H9 (cell line): ENCODE data around the gene OR10H1. TPM values are rescaled to one million over a fixed set of nuclear protein-coding genes. Genes with fewer than 3 reads are reported as not detected.

Experiments used
- DNase-seq: peaks from one replicate; pipeline ENCODE4 v3.0.0-alpha.2; 2017
- H2AFZ ChIP-seq: one replicate; pipeline ENCODE4 v1.6.1; 2013; ENCODE audit warnings: mild to moderate bottlenecking, low read length, control low read depth, moderate library complexity
- H2AK5ac ChIP-seq: 2 replicates; pipeline ENCODE4 v1.6.1; 2013; ENCODE audit warnings: low read length, control low read depth, mixed read lengths; ENCODE audit not compliant: insufficient read length
- H2BK120ac ChIP-seq: one replicate; pipeline ENCODE4 v1.6.1; 2013; ENCODE audit warnings: low read depth, mild to moderate bottlenecking, low read length, control low read depth, inconsistent platforms; ENCODE audit not compliant: poor library complexity, severe bottlenecking
- H2BK12ac ChIP-seq: 2 replicates; pipeline ENCODE4 v1.6.1; 2013; ENCODE audit warnings: low read length, control low read depth, mixed read lengths, low read depth; ENCODE audit not compliant: insufficient read length
- H2BK15ac ChIP-seq: 2 replicates; pipeline ENCODE4 v1.6.1; 2013; ENCODE audit warnings: low read depth, low read length, control low read depth
- H2BK20ac ChIP-seq: one replicate; pipeline ENCODE4 v1.6.1; 2013; ENCODE audit warnings: low read depth, mild to moderate bottlenecking, low read length, control low read depth, inconsistent platforms; ENCODE audit not compliant: poor library complexity, severe bottlenecking
- H2BK5ac ChIP-seq: 2 replicates; pipeline ENCODE4 v1.6.1; 2013; ENCODE audit warnings: low read length, control low read depth, mixed read lengths; ENCODE audit not compliant: insufficient read length
- H3K14ac ChIP-seq: 2 replicates; pipeline ENCODE4 v1.6.1; 2013; ENCODE audit warnings: low read length, control low read depth; ENCODE audit not compliant: insufficient read depth
- H3K18ac ChIP-seq: 2 replicates; pipeline ENCODE4 v1.6.1; 2013; ENCODE audit warnings: low read depth, mild to moderate bottlenecking, mixed read lengths, low read length, control low read depth; ENCODE audit not compliant: insufficient read length
- H3K23ac ChIP-seq: 2 replicates; pipeline ENCODE4 v1.6.1; 2013; ENCODE audit warnings: low read length, control low read depth, mixed read lengths, low read depth; ENCODE audit not compliant: insufficient read length
- H3K23me2 ChIP-seq: 2 replicates; pipeline ENCODE4 v1.6.1; 2013; ENCODE audit warnings: low read depth, mild to moderate bottlenecking, mixed read lengths, low read length, control low read depth; ENCODE audit not compliant: insufficient read length, poor library complexity, severe bottlenecking
- H3K27ac ChIP-seq: 2 replicates; pipeline ENCODE4 v1.5.1; 2013; ENCODE audit warnings: low read length, control low read depth, mixed read lengths, low read depth; ENCODE audit not compliant: insufficient read length
- H3K27me3 ChIP-seq: 2 replicates; pipeline ENCODE4 v1.6.1; 2013; ENCODE audit warnings: low read length, control low read depth, inconsistent platforms; ENCODE audit not compliant: insufficient read depth
- H3K4ac ChIP-seq: 2 replicates; pipeline ENCODE4 v1.6.1; 2013; ENCODE audit warnings: low read depth, mild to moderate bottlenecking, control low read depth, inconsistent platforms, low read length, moderate library complexity
- H3K4me1 ChIP-seq: 2 replicates; pipeline ENCODE4 v1.6.1; 2013; ENCODE audit warnings: low read length, control low read depth, inconsistent platforms; ENCODE audit not compliant: insufficient read depth
- H3K4me2 ChIP-seq: 2 replicates; pipeline ENCODE4 v1.6.1; 2013; ENCODE audit warnings: low read length, control low read depth, mixed read lengths; ENCODE audit not compliant: insufficient read length, insufficient read depth
- H3K56ac ChIP-seq: 2 replicates; pipeline ENCODE4 v1.6.1; 2013; ENCODE audit warnings: low read depth, mild to moderate bottlenecking, mixed read lengths, low read length, control low read depth; ENCODE audit not compliant: insufficient read length
- H3K79me1 ChIP-seq: 2 replicates; pipeline ENCODE4 v1.6.1; 2013; ENCODE audit warnings: low read depth, mild to moderate bottlenecking, moderate library complexity, low read length, control low read depth, inconsistent platforms; ENCODE audit not compliant: insufficient read depth, poor library complexity, severe bottlenecking
- H3K79me2 ChIP-seq: 2 replicates; pipeline ENCODE4 v1.6.1; 2013; ENCODE audit warnings: low read length, control low read depth, inconsistent platforms; ENCODE audit not compliant: insufficient read depth
- H3K9ac ChIP-seq: 2 replicates; pipeline ENCODE4 v1.6.1; 2013; ENCODE audit warnings: low read length, control low read depth, mixed read lengths; ENCODE audit not compliant: insufficient read length; ENCODE audit errors: extremely low read depth
- H3K9me3 ChIP-seq: one replicate; pipeline ENCODE4 v1.6.1; 2013; ENCODE audit warnings: low read depth, low read length, inconsistent platforms; ENCODE audit not compliant: control insufficient read depth
- H3T11ph ChIP-seq: one replicate; pipeline ENCODE4 v1.6.1; 2013; ENCODE audit warnings: mild to moderate bottlenecking, low read length, control low read depth, inconsistent platforms
- H4K20me1 ChIP-seq: one replicate; pipeline ENCODE4 v1.6.1; 2013; ENCODE audit not compliant: control insufficient read depth, insufficient read length, insufficient read depth
- H4K5ac ChIP-seq: 2 replicates; pipeline ENCODE4 v1.6.1; 2013; ENCODE audit warnings: low read depth, mild to moderate bottlenecking, mixed read lengths, low read length, control low read depth; ENCODE audit not compliant: insufficient read length
- H4K8ac ChIP-seq: replicated peaks from 2 replicates; pipeline ENCODE4 v1.6.1; 2013; ENCODE audit warnings: low read length, control low read depth, mixed read lengths, low read depth; ENCODE audit not compliant: insufficient read length
- H4K91ac ChIP-seq: 2 replicates; pipeline ENCODE4 v1.6.1; 2013; ENCODE audit warnings: low read depth, mild to moderate bottlenecking, moderate library complexity, mixed read lengths, low read length, control low read depth; ENCODE audit not compliant: insufficient read length
- H3K27ac Mint-ChIP-seq, 3 experiments: 2 replicates in 2 of 3; 3 replicates in 1 of 3; pipeline ENCODE4 v1.8.0; 2020 to 2021; ENCODE audit warnings: mixed read lengths in 3 of 3, mild to moderate bottlenecking in 1 of 3, moderate library complexity in 1 of 3
- H3K27me3 Mint-ChIP-seq: 2 replicates; pipeline ENCODE4 v1.8.0; 2021; ENCODE audit warnings: low read depth, mild to moderate bottlenecking, moderate library complexity, mixed read lengths
- H3K36me3 Mint-ChIP-seq, 3 experiments: 2 replicates in 2 of 3; 3 replicates in 1 of 3; pipeline ENCODE4 v1.8.0; 2020 to 2021; ENCODE audit warnings: low read depth in 3 of 3, mixed read lengths in 3 of 3; ENCODE audit not compliant: insufficient read depth in 1 of 3
- H3K4me1 Mint-ChIP-seq, 2 experiments: 2 replicates each; pipeline ENCODE4 v1.8.0; 2020; ENCODE audit warnings: mixed read lengths in 2 of 2
- H3K4me3 Mint-ChIP-seq, 2 experiments: 2 replicates in 1 of 2; 3 replicates in 1 of 2; pipeline ENCODE4 v1.8.0; 2020 to 2021; ENCODE audit warnings: mild to moderate bottlenecking in 2 of 2, mixed read lengths in 2 of 2, moderate library complexity in 1 of 2
- H3K9me3 Mint-ChIP-seq, 2 experiments: 2 replicates in 1 of 2; 3 replicates in 1 of 2; pipeline ENCODE4 v1.8.0; 2020; ENCODE audit warnings: mild to moderate bottlenecking in 2 of 2, mixed read lengths in 2 of 2, moderate library complexity in 1 of 2
- CTCF ChIP-seq: fragments of 200-600 bp; sonication (generic); conservative IDR thresholded peaks from 3 replicates; pipeline ENCODE4 v1.8.0; 2021; ENCODE audit warnings: antibody characterized with exemption, mild to moderate bottlenecking
- WGBS: extraction: QIAGEN DNeasy Blood & Tissue Kit; methylation state at CpG from one replicate; pipeline ENCODE4 v1.1.7; 2013; ENCODE audit warnings: missing lambda C conversion rate, low lambda C conversion rate, mixed read lengths; ENCODE audit not compliant: insufficient read length; ENCODE audit errors: extremely low coverage; 5-methylcytosine and 5-hydroxymethylcytosine counted together
- total RNA-seq: library from RNA; stranded (reverse); gene quantifications from 2 replicates; pipeline ENCODE4 v1.2.1, GENCODE V29; 2021

Gene OR10H1
- total RNA-seq, 1 experiment from 2014 or later, result not detected

DNA sequence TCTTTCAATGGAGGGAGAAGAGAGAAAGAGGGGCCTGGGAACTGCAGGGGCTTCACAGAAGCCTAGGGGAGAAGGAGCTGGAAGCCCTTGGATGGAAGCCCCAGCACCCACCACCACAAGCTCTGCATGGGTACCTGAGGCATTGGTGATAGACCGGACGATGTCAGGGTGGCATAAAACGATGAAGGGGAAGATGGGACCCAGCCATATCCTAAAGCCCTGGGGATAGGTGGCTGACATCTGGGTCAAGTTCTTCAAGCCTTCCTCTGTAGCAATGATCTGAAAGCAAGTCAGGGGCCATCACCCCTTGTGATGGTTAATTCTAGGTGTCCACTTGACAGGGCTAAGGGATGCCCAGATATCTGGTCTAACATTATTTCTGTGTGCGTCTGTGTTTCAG lies 39.2 kb downstream of the OR10H1 start:
- H3K4me1 ChIP-seq, result no peaks in the 10 kb centered on the region
- no peak overlapping the region for H4K5ac ChIP-seq
- no peak overlapping the region for H3K56ac ChIP-seq
- H3K27me3 ChIP-seq, result no peaks in the 10 kb centered on the region
- no peak overlapping the region for H2AFZ ChIP-seq
- H3K4me2 ChIP-seq, result no peak overlapping the region
- no peak overlapping the region for H4K8ac ChIP-seq
- no peak overlapping the region for H3K18ac ChIP-seq
- no peak overlapping the region for H3K4ac ChIP-seq
- H3K27me3 Mint-ChIP-seq, result peaks cover 2% of the 10 kb centered on the region
- H3K27ac Mint-ChIP-seq, result no peak overlapping the region
- H3K23ac ChIP-seq, result no peak overlapping the region
- no peak for DNase-seq
- H3T11ph ChIP-seq, result no peak overlapping the region
- no peak overlapping the region for H3K14ac ChIP-seq
- H3K9me3 Mint-ChIP-seq, result peaks cover 88 to 96% of the 10 kb centered on the region in 2 experiments
- no peak overlapping the region for H3K9ac ChIP-seq
- H3K79me1 ChIP-seq, result no peaks in the 10 kb centered on the region
- no peak overlapping the region for H2AK5ac ChIP-seq
- H3K23me2 ChIP-seq, result no peaks in the 10 kb centered on the region
- no peak overlapping the region for H2BK5ac ChIP-seq
- no peak overlapping the region for H3K27ac ChIP-seq
- no peaks in the 10 kb centered on the region for H4K20me1 ChIP-seq
- WGBS, result no CpG with 5 or more reads among the region's 4 CpGs
- no peak for TF ChIP-seq CTCF
- no peaks in the 10 kb centered on the region for H3K4me1 Mint-ChIP-seq
- no peaks in the 10 kb centered on the region for H3K79me2 ChIP-seq
- H3K4me3 Mint-ChIP-seq, result no peak overlapping the region
- H4K91ac ChIP-seq, result no peak overlapping the region
- H3K9me3 ChIP-seq, result peaks cover 92% of the 10 kb centered on the region
- no peak overlapping the region for H2BK12ac ChIP-seq
- no peak overlapping the region for H2BK20ac ChIP-seq
- H2BK15ac ChIP-seq, result no peak overlapping the region
- no peak overlapping the region for H2BK120ac ChIP-seq
- H3K36me3 Mint-ChIP-seq, result peaks cover 9 to 50% (median 12%) of the 10 kb centered on the region in 3 experiments; a peak in 6 of 7 replicates
